Dendritic cell treated with granulocyte-macrophage colony-stimulating factor and Interleukin-4, amounts not matched to agents 40 ng/mL and 50 ng/mL, for 4 days (primary cell): ENCODE data around the gene CHD9.

Source experiments
- H3K27ac Mint-ChIP-seq: one replicate; pipeline ENCODE4 v1.8.0; 2022; ENCODE audit warnings: mild to moderate bottlenecking, mixed read lengths
- H3K27me3 Mint-ChIP-seq: one replicate; pipeline ENCODE4 v1.8.0; 2022; ENCODE audit warnings: mild to moderate bottlenecking, mixed read lengths
- H3K36me3 Mint-ChIP-seq: one replicate; pipeline ENCODE4 v1.8.0; 2022; ENCODE audit warnings: low read depth, mixed read lengths
- H3K4me1 Mint-ChIP-seq: one replicate; pipeline ENCODE4 v1.8.0; 2022; ENCODE audit warnings: low read depth, mixed read lengths
- H3K4me3 Mint-ChIP-seq: one replicate; pipeline ENCODE4 v1.8.0; 2022; ENCODE audit warnings: mild to moderate bottlenecking, moderate library complexity, mixed read lengths
- H3K9me3 Mint-ChIP-seq: one replicate; pipeline ENCODE4 v1.8.0; 2022; ENCODE audit warnings: mixed read lengths
- intact Hi-C: fragments of 100-400 bp; cut with micrococcal nuclease; formaldehyde crosslinking; loops from one replicate; pipeline ENCODE4 v1.15.0; 2022

The CHD9 gene

GRCh38 chr16:53085931-53086421, 31.2 kb downstream of the CHD9 start:
- Mint-ChIP-seq H3K27ac (peak overlapping the region; percentile 71), H3K4me3 (no peak overlapping the region), H3K36me3 (peaks cover 41% of the 10 kb centered on the region), H3K4me1 (peaks cover 67% of the 10 kb centered on the region), H3K9me3 (no peaks in the 10 kb centered on the region), H3K27me3 (no peaks in the 10 kb centered on the region)
- intact Hi-C loops: no loop called here

GRCh38 chr16:53087101-53087500, 32.3 kb downstream of the CHD9 start:
- Mint-ChIP-seq H3K36me3 (peaks cover 41% of the 10 kb centered on the region), H3K27ac (no peak overlapping the region), H3K4me1 (peaks cover 75% of the 10 kb centered on the region), H3K27me3 (no peaks in the 10 kb centered on the region), H3K9me3 (no peaks in the 10 kb centered on the region), H3K4me3 (no peak overlapping the region)
- intact Hi-C loops: no loop called here

- intact Hi-C loops: loop anchor here (2.0 kb wide), 1 partner anchor 35 kb away; the partner anchor contains the start of gene CHD9
- H3K4me3 Mint-ChIP-seq: no peak overlapping the region
- peaks cover 79% of the 10 kb centered on the region for H3K4me1 Mint-ChIP-seq
- no peaks in the 10 kb centered on the region for H3K9me3 Mint-ChIP-seq
- H3K27ac Mint-ChIP-seq: peak overlapping the region; percentile 81
- no peaks in the 10 kb centered on the region for H3K27me3 Mint-ChIP-seq
- peaks cover 19% of the 10 kb centered on the region for H3K36me3 Mint-ChIP-seq
Measured at GRCh38 chr16:53089434-53090285, 34.9 kb downstream of the CHD9 start.

DNA sequence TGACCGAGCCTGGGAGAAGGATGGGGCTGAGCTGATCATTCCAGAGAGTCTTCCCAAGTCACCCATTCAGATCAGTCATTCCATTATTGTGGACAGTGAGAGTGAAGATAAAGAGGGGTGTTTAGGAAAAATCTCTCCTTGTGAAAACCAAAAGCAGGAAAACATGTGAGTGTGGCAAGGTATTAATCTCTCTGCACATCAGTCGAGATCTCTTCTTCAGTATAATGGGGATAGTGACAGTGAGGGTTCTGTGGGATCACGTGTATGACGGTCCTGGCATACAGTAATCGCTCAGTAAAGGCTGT, 35.4 kb downstream of the CHD9 start:
- Mint-ChIP-seq H3K9me3 (no peaks in the 10 kb centered on the region), H3K4me1 (peaks cover 81% of the 10 kb centered on the region), H3K27me3 (no peaks in the 10 kb centered on the region), H3K4me3 (no peak overlapping the region), H3K36me3 (peaks cover 23% of the 10 kb centered on the region), H3K27ac (peak overlapping the region; percentile 81)
- intact Hi-C loops: loop anchor here (2.0 kb wide), 1 partner anchor 35 kb away; the partner anchor contains the start of gene CHD9

GRCh38 chr16:53090591-53091411, 36.0 kb downstream of the CHD9 start:
- Mint-ChIP-seq H3K9me3 (no peaks in the 10 kb centered on the region), H3K4me3 (peak overlapping the region; percentile 64), H3K27ac (peak overlapping the region; percentile 81), H3K27me3 (no peaks in the 10 kb centered on the region), H3K4me1 (peaks cover 76% of the 10 kb centered on the region), H3K36me3 (peaks cover 23% of the 10 kb centered on the region)
- intact Hi-C loops: loop anchor here (1.0 to 2.0 kb wide), 2 partner anchors 8 to 36 kb away; partner anchors contain the start of gene CHD9

DNA sequence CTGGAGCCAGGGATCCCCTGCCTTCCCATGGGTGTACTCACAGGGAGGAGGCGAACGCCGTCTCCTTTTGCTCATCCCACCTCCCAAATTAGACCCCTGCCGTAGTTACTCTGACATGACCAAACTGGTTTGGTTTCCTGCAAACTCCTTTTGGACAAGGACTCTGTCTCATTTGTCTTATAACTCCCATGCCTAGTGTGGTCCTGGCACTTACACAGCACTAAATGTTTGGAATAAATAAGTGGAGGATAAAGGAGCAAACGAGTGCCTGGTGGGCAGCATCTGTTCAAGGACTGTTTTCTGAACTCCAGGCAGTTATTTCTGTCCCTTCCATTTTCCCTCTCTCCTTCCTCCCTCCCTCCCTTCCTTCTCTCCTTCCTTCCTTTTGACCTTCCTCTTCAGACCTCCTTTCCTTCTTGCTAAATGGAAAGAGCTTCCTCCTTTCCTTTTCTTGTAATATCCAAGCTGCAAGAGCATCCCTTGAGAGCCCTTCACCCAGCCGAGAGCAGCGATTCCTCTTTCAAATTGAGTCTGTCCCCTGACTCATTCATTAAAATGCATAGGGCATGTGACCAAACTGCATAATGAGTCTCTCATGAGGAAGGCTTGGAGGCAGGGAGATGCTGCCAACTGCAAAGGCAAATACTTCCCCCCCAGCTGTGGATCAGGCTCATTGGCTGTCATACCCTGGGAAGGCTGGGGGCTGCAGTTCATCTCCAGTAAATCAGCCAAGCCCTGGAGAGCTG, 36.8 kb downstream of the CHD9 start:
- peak overlapping the region; percentile 81 for H3K27ac Mint-ChIP-seq
- H3K4me3 Mint-ChIP-seq: no peak overlapping the region
- peaks cover 22% of the 10 kb centered on the region for H3K36me3 Mint-ChIP-seq
- H3K27me3 Mint-ChIP-seq: no peaks in the 10 kb centered on the region
- intact Hi-C loops: loop anchor here (1.0 to 2.0 kb wide), 2 partner anchors 8 to 37 kb away; partner anchors contain the start of gene CHD9
- H3K9me3 Mint-ChIP-seq: no peaks in the 10 kb centered on the region
- H3K4me1 Mint-ChIP-seq: peaks cover 72% of the 10 kb centered on the region

- Mint-ChIP-seq H3K27ac (peak overlapping the region; percentile 81), H3K27me3 (no peaks in the 10 kb centered on the region), H3K36me3 (peaks cover 17% of the 10 kb centered on the region), H3K4me1 (peaks cover 69% of the 10 kb centered on the region), H3K4me3 (no peak overlapping the region), H3K9me3 (no peaks in the 10 kb centered on the region)
- intact Hi-C loops: no loop called here
Measured at GRCh38 chr16:53092284-53092683, 37.5 kb downstream of the CHD9 start.

GRCh38 chr16:53093162-53093744, 38.5 kb downstream of the CHD9 start:
- no peak overlapping the region for H3K4me3 Mint-ChIP-seq
- no peaks in the 10 kb centered on the region for H3K27me3 Mint-ChIP-seq
- H3K36me3 Mint-ChIP-seq: peaks cover 10% of the 10 kb centered on the region
- H3K4me1 Mint-ChIP-seq: peaks cover 68% of the 10 kb centered on the region
- intact Hi-C loops: no loop called here
- H3K9me3 Mint-ChIP-seq: no peaks in the 10 kb centered on the region
- H3K27ac Mint-ChIP-seq: peak overlapping the region; percentile 88

GRCh38 chr16:53094013-53094630, 39.3 kb downstream of the CHD9 start:
- intact Hi-C loops: no loop called here
- Mint-ChIP-seq H3K36me3 (peaks cover 8% of the 10 kb centered on the region), H3K4me1 (peaks cover 70% of the 10 kb centered on the region), H3K9me3 (no peaks in the 10 kb centered on the region), H3K4me3 (peak overlapping the region; percentile 9), H3K27ac (peak overlapping the region; percentile 88), H3K27me3 (no peaks in the 10 kb centered on the region)

DNA sequence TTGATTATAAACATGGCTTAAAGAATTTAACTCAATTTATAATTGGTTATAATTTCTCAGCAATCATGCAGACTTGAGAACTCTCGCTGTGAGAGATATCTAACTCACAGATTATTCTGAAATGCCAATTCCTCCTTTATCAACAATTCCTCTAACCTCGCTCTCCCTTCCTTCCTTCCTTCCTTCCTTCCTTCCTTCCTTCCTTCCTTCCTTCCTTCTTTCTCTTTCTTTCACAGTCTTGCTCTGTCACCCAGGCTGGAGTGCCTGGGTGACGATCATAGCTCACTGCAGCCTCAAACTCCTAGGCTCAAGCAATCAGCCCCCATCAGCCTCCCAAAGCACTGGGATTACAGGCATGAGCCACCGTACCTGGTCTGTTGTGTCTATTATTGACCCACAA, 42.4 kb downstream of the CHD9 start:
- H3K27me3 Mint-ChIP-seq: no peaks in the 10 kb centered on the region
- peaks cover 23% of the 10 kb centered on the region for H3K36me3 Mint-ChIP-seq
- H3K4me3 Mint-ChIP-seq: no peak overlapping the region
- intact Hi-C loops: no loop called here
- peaks cover 62% of the 10 kb centered on the region for H3K4me1 Mint-ChIP-seq
- H3K9me3 Mint-ChIP-seq: no peaks in the 10 kb centered on the region
- peak overlapping the region; percentile 18 for H3K27ac Mint-ChIP-seq

- no peaks in the 10 kb centered on the region for H3K9me3 Mint-ChIP-seq
- peaks cover 47% of the 10 kb centered on the region for H3K4me1 Mint-ChIP-seq
- peaks cover 23% of the 10 kb centered on the region for H3K36me3 Mint-ChIP-seq
- H3K27ac Mint-ChIP-seq: peak overlapping the region; percentile 95
- no peaks in the 10 kb centered on the region for H3K27me3 Mint-ChIP-seq
- peak overlapping the region; percentile 82 for H3K4me3 Mint-ChIP-seq
- intact Hi-C loops: loop anchor here (1.0 to 2.0 kb wide), 2 partner anchors 7 to 32 kb away; no protein-coding TSS in a partner anchor
Measured at GRCh38 chr16:53098526-53099317, 43.9 kb downstream of the CHD9 start.
